Measurements from ENCODE around the gene MIF4GD. TPM values are rescaled to one million over a fixed set of nuclear protein-coding genes. Genes with fewer than 3 reads are reported as not detected.

Gene MIF4GD
- total RNA-seq, 2 donors from 2014 or later = 23.6 to 31.6 TPM

Other genes with a start within 250 kb of the MIF4GD start
- gene ATP5PD, start 224.3 kb downstream of the MIF4GD start, total RNA-seq = 100 to 1,000 TPM; 164 to 216 TPM
- 10 to 100 TPM; 21.3 to 22.1 TPM for gene KCTD2, start 224.0 kb downstream of the MIF4GD start, total RNA-seq
- 10 to 100 TPM in 1 of 2 donors, 1 to 10 TPM in 1; 5.4 to 14.6 TPM for gene SLC16A5, start 183.3 kb downstream of the MIF4GD start, total RNA-seq
- 10 to 100 TPM; 10.3 to 14.5 TPM for gene ARMC7, start 161.3 kb downstream of the MIF4GD start, total RNA-seq
- 10 to 100 TPM; 56.0 to 64.9 TPM for gene NT5C, start 139.5 kb downstream of the MIF4GD start, total RNA-seq
- 100 to 1,000 TPM; 191 to 343 TPM for gene JPT1, start 116.7 kb downstream of the MIF4GD start, total RNA-seq
- gene SUMO2, start 88.3 kb downstream of the MIF4GD start, total RNA-seq = 100 to 1,000 TPM; 416 to 512 TPM
- 100 to 1,000 TPM; 143 to 161 TPM for gene NUP85, start 65.6 kb downstream of the MIF4GD start, total RNA-seq
- 10 to 100 TPM; 63.2 to 71.9 TPM for gene GGA3, start 9.6 kb downstream of the MIF4GD start, total RNA-seq
- gene MRPS7, start 9.4 kb downstream of the MIF4GD start, total RNA-seq = 10 to 100 TPM; 53.6 to 83.2 TPM
- gene SLC25A19, start 18.2 kb upstream of the MIF4GD start, total RNA-seq = 100 to 1,000 TPM in 1 of 2 donors, 10 to 100 TPM in 1; 97.4 to 113 TPM
- gene GRB2, start 134.4 kb upstream of the MIF4GD start, total RNA-seq = 100 to 1,000 TPM; 141 to 163 TPM
- gene TMEM94, start 185.4 kb upstream of the MIF4GD start, total RNA-seq = 10 to 100 TPM; 76.5 to 79.8 TPM
- gene CASKIN2, start 244.3 kb upstream of the MIF4GD start, total RNA-seq = 1 to 10 TPM; 2.9 to 5.4 TPM
- gene TSEN54, start 245.3 kb upstream of the MIF4GD start, total RNA-seq = 10 to 100 TPM; 25.3 to 46.4 TPM

All from activated T-helper 17 cell treated with anti-CD3 and anti-CD28 coated beads, Interleukin-2, amount 50 U/mL, for 72 hours (primary cell).